ENCODE data around the gene ASB3.
A peak's percentile ranks its signal among the peaks of the same experiment; 100 is the strongest.
"Not testable (repeated sequence)": the region's sequence is repeated elsewhere in the genome, so short reads cannot be mapped to it uniquely, and the experiment has no call there.

ASB3 gene

GRCh38 chr2:53744395-53745065 lies 42.2 kb downstream of the ASB3 start:
- H3K27me3 Mint-ChIP-seq = no peaks in the 10 kb centered on the region
- no peak overlapping the region for H3K4me3 Mint-ChIP-seq
- H3K4me1 Mint-ChIP-seq (ENCODE audit: low read depth in 2 of 2) = peaks cover 7 to 8% of the 10 kb centered on the region in 2 donors
- DNase-seq = no peak
- no peak overlapping the region for H3K27ac Mint-ChIP-seq
- H3K9me3 Mint-ChIP-seq = no peaks in the 10 kb centered on the region
- peaks cover 30% of the 10 kb centered on the region for H3K36me3 Mint-ChIP-seq (ENCODE audit: insufficient read depth)
- no peak for ATAC-seq (replicated peaks)

GRCh38 chr2:53740170-53740569 lies 46.6 kb downstream of the ASB3 start:
- no peak for DNase-seq
- no peak overlapping the region for H3K27ac Mint-ChIP-seq

GRCh38 chr2:53739032-53739431 lies 47.7 kb downstream of the ASB3 start:
- Mint-ChIP-seq H3K27ac (no peak overlapping the region), H3K4me1 (ENCODE audit: low read depth in 2 of 2) (peaks cover 11 to 18% of the 10 kb centered on the region in 2 donors), H3K4me3 (no peak overlapping the region), H3K36me3 (ENCODE audit: insufficient read depth) (peaks cover 17% of the 10 kb centered on the region), H3K27me3 (no peaks in the 10 kb centered on the region), H3K9me3 (no peaks in the 10 kb centered on the region)
- no peak for DNase-seq
- ATAC-seq (replicated peaks) = no peak

More at GRCh38 chr2:53740170-53740569, 46.6 kb downstream of the ASB3 start:
- H3K9me3 Mint-ChIP-seq = no peaks in the 10 kb centered on the region
- no peaks in the 10 kb centered on the region for H3K27me3 Mint-ChIP-seq
- no peak for ATAC-seq (replicated peaks)
- peaks cover 16% of the 10 kb centered on the region for H3K36me3 Mint-ChIP-seq (ENCODE audit: insufficient read depth)
- H3K4me3 Mint-ChIP-seq = no peak overlapping the region
- peaks cover 9 to 16% of the 10 kb centered on the region in 2 donors for H3K4me1 Mint-ChIP-seq (ENCODE audit: low read depth in 2 of 2)

- no peaks in the 10 kb centered on the region for H3K9me3 Mint-ChIP-seq
- ATAC-seq (replicated peaks) = no peak
- peaks cover 8 to 13% of the 10 kb centered on the region in 2 donors for H3K4me1 Mint-ChIP-seq (ENCODE audit: low read depth in 2 of 2)
- no peaks in the 10 kb centered on the region for H3K27me3 Mint-ChIP-seq
- H3K4me3 Mint-ChIP-seq = no peak overlapping the region
- H3K27ac Mint-ChIP-seq = peak overlapping the region in 1 of 2 donors; percentile 66
- H3K36me3 Mint-ChIP-seq (ENCODE audit: insufficient read depth) = peaks cover 10% of the 10 kb centered on the region
- DNase-seq = no peak
These were observed 49.7 kb downstream of the ASB3 start for GRCh38 chr2:53737091-53737490.

- Mint-ChIP-seq H3K9me3 (no peaks in the 10 kb centered on the region), H3K27me3 (no peaks in the 10 kb centered on the region), H3K27ac (no peak overlapping the region), H3K4me1 (ENCODE audit: low read depth in 2 of 2) (peaks cover 1 to 13% of the 10 kb centered on the region in 2 donors), H3K4me3 (no peak overlapping the region), H3K36me3 (ENCODE audit: insufficient read depth) (peaks cover 3% of the 10 kb centered on the region)
- ATAC-seq (replicated peaks) = no peak
- no peak for DNase-seq
These were observed 57.5 kb downstream of the ASB3 start for GRCh38 chr2:53729143-53729762.

- H3K4me1 Mint-ChIP-seq (ENCODE audit: low read depth in 2 of 2) = peaks cover 2 to 22% of the 10 kb centered on the region in 2 donors
- H3K27ac Mint-ChIP-seq = peak overlapping the region; percentile 70 to 79
- H3K9me3 Mint-ChIP-seq = no peaks in the 10 kb centered on the region
- no peaks in the 10 kb centered on the region for H3K27me3 Mint-ChIP-seq
- DNase-seq = no peak
- no peaks in the 10 kb centered on the region for H3K36me3 Mint-ChIP-seq (ENCODE audit: insufficient read depth)
- ATAC-seq (replicated peaks) = no peak
- no peak overlapping the region for H3K4me3 Mint-ChIP-seq
These were observed 58.8 kb downstream of the ASB3 start for GRCh38 chr2:53727921-53728320.

GRCh38 chr2:53725662-53726061 lies 61.1 kb downstream of the ASB3 start:
- H3K27me3 Mint-ChIP-seq = no peaks in the 10 kb centered on the region
- DNase-seq (no peak), ATAC-seq (replicated peaks) (no peak)
- H3K27ac Mint-ChIP-seq = peak overlapping the region in 1 of 2 donors; percentile 11
- H3K4me3 Mint-ChIP-seq = no peak overlapping the region
- H3K4me1 Mint-ChIP-seq (ENCODE audit: low read depth in 2 of 2) = peaks cover 10 to 32% of the 10 kb centered on the region in 2 donors
- no peaks in the 10 kb centered on the region for H3K9me3 Mint-ChIP-seq
- H3K36me3 Mint-ChIP-seq (ENCODE audit: insufficient read depth) = peaks cover 2% of the 10 kb centered on the region

GRCh38 chr2:53724536-53724935 lies 62.2 kb downstream of the ASB3 start:
- ATAC-seq (replicated peaks) (no peak), DNase-seq (no peak)
- Mint-ChIP-seq H3K36me3 (ENCODE audit: insufficient read depth) (peaks cover 4% of the 10 kb centered on the region), H3K27ac (peak overlapping the region in 1 of 2 donors; percentile 52), H3K4me3 (no peak overlapping the region), H3K9me3 (no peaks in the 10 kb centered on the region), H3K27me3 (no peaks in the 10 kb centered on the region), H3K4me1 (ENCODE audit: low read depth in 2 of 2) (peaks cover 12 to 29% of the 10 kb centered on the region in 2 donors)

- not testable (repeated sequence) for H3K27me3 Mint-ChIP-seq; ATAC-seq (replicated peaks); H3K9me3 Mint-ChIP-seq; H3K4me3 Mint-ChIP-seq; H3K36me3 Mint-ChIP-seq (ENCODE audit: insufficient read depth); DNase-seq
- Mint-ChIP-seq H3K27ac (peak overlapping the region in 1 of 2 donors; percentile 49), H3K4me1 (ENCODE audit: low read depth in 2 of 2) (peaks cover 17 to 35% of the 10 kb centered on the region in 2 donors)
These were observed 65.8 kb downstream of the ASB3 start for GRCh38 chr2:53720944-53721343.

GRCh38 chr2:53715568-53715967 lies 71.2 kb downstream of the ASB3 start:
- ATAC-seq (replicated peaks) (no peak), DNase-seq (no peak)
- H3K27ac Mint-ChIP-seq = no peak overlapping the region
- H3K4me3 Mint-ChIP-seq = no peak overlapping the region
- peaks cover 6 to 8% of the 10 kb centered on the region in 2 donors for H3K4me1 Mint-ChIP-seq (ENCODE audit: low read depth in 2 of 2)
- no peaks in the 10 kb centered on the region for H3K27me3 Mint-ChIP-seq
- peaks cover 31% of the 10 kb centered on the region for H3K36me3 Mint-ChIP-seq (ENCODE audit: insufficient read depth)
- H3K9me3 Mint-ChIP-seq = no peaks in the 10 kb centered on the region

- H3K27ac Mint-ChIP-seq = no peak overlapping the region
- H3K27me3 Mint-ChIP-seq = no peaks in the 10 kb centered on the region
- ATAC-seq (replicated peaks) (no peak), DNase-seq (no peak)
- H3K4me1 Mint-ChIP-seq (ENCODE audit: low read depth in 2 of 2) = no peaks in the 10 kb centered on the region
- H3K9me3 Mint-ChIP-seq = no peaks in the 10 kb centered on the region
- H3K4me3 Mint-ChIP-seq = no peak overlapping the region
- peaks cover 33% of the 10 kb centered on the region for H3K36me3 Mint-ChIP-seq (ENCODE audit: insufficient read depth)
These were observed 75.4 kb downstream of the ASB3 start for GRCh38 chr2:53711271-53711780.

- Mint-ChIP-seq H3K36me3 (ENCODE audit: insufficient read depth) (peaks cover 31% of the 10 kb centered on the region), H3K27ac (no peak overlapping the region), H3K27me3 (no peaks in the 10 kb centered on the region), H3K4me3 (no peak overlapping the region), H3K4me1 (ENCODE audit: low read depth in 2 of 2) (no peaks in the 10 kb centered on the region), H3K9me3 (no peaks in the 10 kb centered on the region)
- DNase-seq = no peak
- ATAC-seq (replicated peaks) = no peak
These were observed 77.8 kb downstream of the ASB3 start for GRCh38 chr2:53708988-53709387.

GRCh38 chr2:53701221-53701620 lies 85.5 kb downstream of the ASB3 start:
- ATAC-seq (replicated peaks) (no peak), DNase-seq (no peak)
- peaks cover 1 to 5% of the 10 kb centered on the region in 2 donors for H3K4me1 Mint-ChIP-seq (ENCODE audit: low read depth in 2 of 2)
- no peak overlapping the region for H3K27ac Mint-ChIP-seq
- peaks cover 4 to 7% of the 10 kb centered on the region in 2 donors for H3K9me3 Mint-ChIP-seq
- H3K27me3 Mint-ChIP-seq = no peaks in the 10 kb centered on the region
- peaks cover 15% of the 10 kb centered on the region for H3K36me3 Mint-ChIP-seq (ENCODE audit: insufficient read depth)
- no peak overlapping the region for H3K4me3 Mint-ChIP-seq

- Mint-ChIP-seq H3K4me3 (no peak overlapping the region), H3K4me1 (ENCODE audit: low read depth in 2 of 2) (peaks cover 1 to 5% of the 10 kb centered on the region in 2 donors), H3K27ac (no peak overlapping the region), H3K27me3 (no peaks in the 10 kb centered on the region), H3K9me3 (peaks cover 4 to 7% of the 10 kb centered on the region in 2 donors), H3K36me3 (ENCODE audit: insufficient read depth) (peaks cover 21% of the 10 kb centered on the region)
- ATAC-seq (replicated peaks) = no peak
- DNase-seq = no peak
These were observed 89.1 kb downstream of the ASB3 start for GRCh38 chr2:53697686-53698085.

Measured in effector memory CD8-positive, alpha-beta T cell (primary cell).